GM21576 (cell line): ENCODE data around the gene SLC2A4.

Source experiments
- ATAC-seq: cut with Tn5 transposase; IDR thresholded peaks from one replicate; pipeline ENCODE4 v1.9.1; 2021; ENCODE audit warnings: mild to moderate bottlenecking, moderate library complexity; ENCODE audit not compliant: unreplicated experiment

The SLC2A4 gene

DNA sequence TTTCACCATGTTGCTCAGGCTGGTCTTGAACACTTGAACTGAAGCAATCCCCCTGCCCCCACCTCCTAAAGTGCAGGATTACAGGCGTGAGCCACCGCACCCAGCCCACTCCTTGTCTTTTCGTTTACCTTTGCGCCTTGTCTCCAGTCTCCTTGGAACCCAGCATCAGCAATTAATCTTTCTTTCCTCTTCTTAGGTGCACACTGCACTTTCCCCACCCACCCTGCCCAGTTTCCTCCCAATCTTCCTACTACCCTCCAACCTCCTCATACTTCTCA is 17.8 kb upstream of the SLC2A4 start:
- ATAC-seq: no peak

DNA sequence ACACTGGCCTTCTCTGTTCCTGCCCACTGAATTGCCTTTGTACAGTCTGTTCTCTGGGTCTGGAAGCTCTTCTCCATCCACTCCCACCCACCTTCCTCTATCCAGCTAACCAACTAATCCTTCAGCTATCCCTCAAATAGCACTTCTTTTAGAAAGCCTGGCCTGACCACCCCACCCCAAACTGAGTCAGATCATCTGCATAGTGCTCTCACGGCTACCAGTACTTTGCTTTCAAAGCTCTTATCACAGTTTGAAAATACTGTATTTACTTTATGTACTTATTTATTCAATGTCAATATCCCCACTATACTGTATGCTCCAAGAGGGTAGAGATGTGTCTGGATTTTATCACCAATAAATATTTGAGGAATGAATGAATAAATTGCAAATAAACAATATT is 14.7 kb upstream of the SLC2A4 start:
- ATAC-seq: no peak

DNA sequence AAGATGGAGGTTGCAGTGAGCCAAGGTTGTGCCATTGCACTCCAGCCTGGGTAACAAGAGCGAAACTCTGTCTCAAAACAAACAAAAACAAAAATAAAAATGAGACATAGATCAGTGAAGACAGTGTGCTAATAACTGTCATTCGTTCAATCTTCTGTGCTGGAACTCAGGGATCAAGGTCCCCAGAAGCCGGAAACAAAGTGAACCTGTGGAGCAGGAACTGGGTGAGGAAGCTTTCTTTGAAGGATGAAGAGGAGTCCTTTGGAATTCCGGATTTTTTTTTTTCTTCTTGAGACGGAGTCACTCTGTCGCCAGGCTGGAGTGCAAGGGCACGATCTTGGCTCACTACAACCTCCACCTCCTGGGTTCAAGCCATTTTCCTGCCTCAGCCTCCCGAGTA is 2.1 kb upstream of the SLC2A4 start:
- ATAC-seq: no peak

GRCh38 chr17:7280519-7281073 is 922 bp upstream of the SLC2A4 start:
- ATAC-seq: no peak

DNA sequence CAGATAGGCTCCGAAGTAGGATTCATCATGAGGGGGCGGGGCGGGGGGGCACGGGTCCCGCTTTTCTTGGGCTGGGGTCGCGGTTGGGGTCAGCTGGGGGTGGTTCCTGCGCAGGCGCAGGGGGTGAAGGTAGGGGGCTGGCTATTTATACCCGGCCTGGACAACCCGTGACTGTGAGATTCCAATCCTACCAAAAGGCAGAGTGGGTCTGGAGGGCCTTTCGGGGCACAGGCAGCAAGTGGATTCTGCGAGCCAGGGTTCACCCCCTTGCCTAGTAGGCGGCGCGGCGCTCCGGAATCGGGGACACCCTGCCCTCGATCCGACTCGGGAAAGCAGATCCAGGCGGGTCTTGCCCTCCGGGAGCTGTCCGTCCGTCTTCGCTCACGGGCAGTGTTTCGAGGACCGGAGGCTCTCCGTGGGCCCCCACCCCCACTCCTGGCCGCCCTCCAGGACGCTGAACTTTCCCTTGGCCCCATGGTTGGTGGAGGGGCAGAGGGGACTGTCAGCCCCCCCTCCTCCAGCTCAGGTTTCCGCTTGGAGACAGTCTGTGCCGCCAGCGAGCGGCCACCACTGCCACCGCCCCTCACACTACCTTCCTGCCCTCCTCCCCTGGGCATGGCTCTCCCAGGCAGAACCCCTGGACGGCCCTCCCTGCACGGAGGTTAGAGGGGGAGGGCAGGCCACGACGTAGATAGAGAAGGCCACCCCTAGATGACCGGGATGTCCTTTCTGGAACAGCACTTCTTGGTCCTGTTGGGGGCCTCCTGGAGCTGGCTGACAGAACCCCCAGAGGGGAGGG is 634 bp downstream of the SLC2A4 start:
- ATAC-seq: no peak

DNA sequence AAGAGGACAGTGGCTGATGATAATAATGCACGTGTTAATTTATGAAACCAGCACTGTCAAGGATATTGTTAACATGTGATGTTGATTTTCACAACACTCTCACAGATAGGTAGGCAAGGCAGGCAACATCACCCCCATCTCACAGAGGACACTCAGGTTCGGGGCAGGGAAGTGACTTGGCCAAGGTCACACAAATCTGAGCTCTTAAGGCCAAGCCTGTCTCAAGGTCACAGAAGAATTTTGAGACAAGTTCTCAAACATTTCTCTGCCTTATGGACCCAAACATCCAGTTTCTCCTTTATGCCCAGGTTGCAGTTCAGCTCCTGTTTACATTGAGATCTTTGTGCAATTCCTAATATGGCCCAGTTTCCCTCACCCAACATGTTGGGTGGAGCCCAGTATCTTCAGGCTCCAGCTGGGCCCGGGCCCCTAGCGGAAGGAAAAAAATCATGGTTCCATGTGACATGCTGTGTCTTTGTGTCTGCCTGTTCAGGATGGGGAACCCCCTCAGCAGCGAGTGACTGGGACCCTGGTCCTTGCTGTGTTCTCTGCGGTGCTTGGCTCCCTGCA is 1.3 kb downstream of the SLC2A4 start:
- ATAC-seq: no peak

DNA sequence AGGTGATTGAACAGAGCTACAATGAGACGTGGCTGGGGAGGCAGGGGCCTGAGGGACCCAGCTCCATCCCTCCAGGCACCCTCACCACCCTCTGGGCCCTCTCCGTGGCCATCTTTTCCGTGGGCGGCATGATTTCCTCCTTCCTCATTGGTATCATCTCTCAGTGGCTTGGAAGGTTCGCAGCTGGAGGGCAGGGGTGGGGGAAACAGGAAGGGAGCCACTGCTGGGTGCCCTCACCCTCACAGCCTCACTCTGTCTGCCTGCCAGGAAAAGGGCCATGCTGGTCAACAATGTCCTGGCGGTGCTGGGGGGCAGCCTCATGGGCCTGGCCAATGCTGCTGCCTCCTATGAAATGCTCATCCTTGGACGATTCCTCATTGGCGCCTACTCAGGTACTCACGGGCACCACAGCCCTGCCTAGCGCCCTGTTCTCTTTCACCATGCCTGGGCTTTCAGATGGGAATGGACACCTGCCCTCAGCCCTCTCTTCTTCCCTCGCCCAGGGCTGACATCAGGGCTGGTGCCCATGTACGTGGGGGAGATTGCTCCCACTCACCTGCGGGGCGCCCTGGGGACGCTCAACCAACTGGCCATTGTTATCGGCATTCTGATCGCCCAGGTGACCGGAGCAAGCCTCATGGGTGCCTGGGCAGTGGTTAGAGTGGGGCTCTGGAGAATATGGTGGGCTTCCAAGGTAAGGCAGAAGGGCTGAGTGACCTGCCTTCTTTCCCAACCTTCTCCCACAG is 2.1 kb downstream of the SLC2A4 start:
- ATAC-seq: no peak

DNA sequence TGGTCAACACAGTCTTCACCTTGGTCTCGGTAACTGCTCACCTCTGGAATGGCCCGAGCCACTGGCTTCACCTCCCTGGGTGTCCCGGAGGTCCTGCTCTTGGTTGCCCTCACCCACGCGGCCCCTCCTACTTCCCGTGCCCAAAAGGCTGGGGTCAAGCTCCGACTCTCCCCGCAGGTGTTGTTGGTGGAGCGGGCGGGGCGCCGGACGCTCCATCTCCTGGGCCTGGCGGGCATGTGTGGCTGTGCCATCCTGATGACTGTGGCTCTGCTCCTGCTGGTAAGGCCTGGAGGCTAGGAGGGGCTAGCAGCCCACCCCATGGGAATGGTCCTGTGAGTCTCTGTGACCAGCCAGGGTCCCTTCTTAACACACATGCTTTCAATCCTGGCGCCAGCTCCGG is 3.4 kb downstream of the SLC2A4 start:
- no peak for ATAC-seq

- no peak for ATAC-seq
Measured at GRCh38 chr17:7285679-7286078, 4.2 kb downstream of the SLC2A4 start.

DNA sequence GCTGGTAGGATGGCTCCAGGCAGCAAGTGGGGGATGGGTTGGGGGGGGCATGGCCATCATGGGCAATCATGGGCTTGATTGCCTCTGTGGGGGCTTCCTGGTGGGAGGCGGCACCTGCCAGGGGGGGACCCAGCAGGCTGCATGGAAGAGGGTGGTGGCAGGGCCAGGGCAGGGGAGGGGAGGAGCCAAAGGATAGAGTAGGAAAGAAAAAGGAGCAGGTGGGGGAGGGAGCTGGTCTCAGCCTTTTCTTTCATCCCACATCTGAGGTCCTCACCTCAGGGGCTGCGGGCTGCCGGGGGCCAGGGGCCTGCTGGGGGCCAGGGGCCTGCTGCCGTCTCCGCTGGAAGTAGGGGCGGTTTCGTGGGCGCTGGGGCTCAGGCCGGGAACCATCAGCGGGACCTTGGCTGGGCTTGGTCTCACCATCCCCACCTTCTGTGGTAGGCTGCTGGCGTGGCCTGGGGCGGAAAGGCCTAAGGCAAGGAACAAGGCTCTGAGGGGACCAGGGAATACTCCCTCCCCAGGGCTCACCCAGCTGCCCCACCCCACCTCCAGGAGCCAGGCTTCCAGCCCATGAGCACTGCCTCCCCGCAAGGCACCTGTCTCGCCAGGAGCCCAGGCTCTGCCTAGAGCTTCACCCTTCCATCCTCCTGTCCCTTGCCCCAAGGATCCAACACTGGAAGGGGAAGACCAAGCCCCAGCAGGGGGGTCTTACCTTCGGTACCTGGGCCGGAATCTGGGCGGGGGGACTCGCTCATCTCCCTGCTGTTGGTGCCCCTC is 7.9 kb downstream of the SLC2A4 start:
- no peak for ATAC-seq

GRCh38 chr17:7290166-7290565 is 8.6 kb downstream of the SLC2A4 start:
- no peak for ATAC-seq

- no peak for ATAC-seq
Measured at GRCh38 chr17:7290685-7291084, 9.2 kb downstream of the SLC2A4 start.

- ATAC-seq: no peak
Measured at GRCh38 chr17:7292194-7292593, 10.7 kb downstream of the SLC2A4 start.

DNA sequence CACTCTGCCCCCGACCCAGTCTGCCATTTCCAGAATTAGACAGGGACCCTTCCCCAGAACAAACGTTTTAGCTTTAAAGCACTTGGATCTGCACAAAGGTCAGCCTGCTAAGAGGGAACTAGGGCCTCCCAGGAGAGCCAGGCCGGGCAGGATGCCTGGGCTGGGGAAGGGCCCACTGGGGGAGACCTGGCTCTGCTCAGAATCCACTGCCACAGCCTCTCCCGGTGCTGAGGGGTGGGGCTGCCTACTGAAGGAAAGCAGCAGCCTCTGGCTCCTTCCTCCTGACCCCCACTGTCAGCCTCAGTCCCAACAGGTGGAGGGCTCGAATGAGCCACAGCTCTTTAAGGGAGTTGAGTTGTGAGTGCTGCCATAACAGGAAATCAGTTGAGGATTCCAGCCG is 11.2 kb downstream of the SLC2A4 start:
- ATAC-seq: no peak

DNA sequence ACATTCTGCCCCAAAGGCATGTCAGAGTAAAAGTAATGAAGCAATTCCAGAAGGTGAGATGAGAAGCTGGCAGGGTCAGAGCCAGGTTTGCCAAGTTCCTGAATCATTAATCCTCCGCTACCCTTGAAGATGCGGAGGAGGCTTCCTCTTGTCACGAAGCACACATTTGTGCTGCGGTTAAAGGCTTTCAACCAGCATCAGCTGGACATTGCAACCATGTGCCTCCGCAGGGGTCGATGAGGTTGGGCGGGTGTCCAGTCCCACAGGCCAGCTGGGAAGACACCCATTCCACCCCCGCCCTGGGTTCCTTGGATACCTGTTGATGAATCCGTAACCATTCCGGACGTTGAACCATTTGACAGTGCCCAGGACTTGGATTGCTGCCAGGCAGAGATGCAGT is 11.6 kb downstream of the SLC2A4 start:
- ATAC-seq: no peak

- ATAC-seq: no peak
Measured at GRCh38 chr17:7293816-7294613, 12.5 kb downstream of the SLC2A4 start.

DNA sequence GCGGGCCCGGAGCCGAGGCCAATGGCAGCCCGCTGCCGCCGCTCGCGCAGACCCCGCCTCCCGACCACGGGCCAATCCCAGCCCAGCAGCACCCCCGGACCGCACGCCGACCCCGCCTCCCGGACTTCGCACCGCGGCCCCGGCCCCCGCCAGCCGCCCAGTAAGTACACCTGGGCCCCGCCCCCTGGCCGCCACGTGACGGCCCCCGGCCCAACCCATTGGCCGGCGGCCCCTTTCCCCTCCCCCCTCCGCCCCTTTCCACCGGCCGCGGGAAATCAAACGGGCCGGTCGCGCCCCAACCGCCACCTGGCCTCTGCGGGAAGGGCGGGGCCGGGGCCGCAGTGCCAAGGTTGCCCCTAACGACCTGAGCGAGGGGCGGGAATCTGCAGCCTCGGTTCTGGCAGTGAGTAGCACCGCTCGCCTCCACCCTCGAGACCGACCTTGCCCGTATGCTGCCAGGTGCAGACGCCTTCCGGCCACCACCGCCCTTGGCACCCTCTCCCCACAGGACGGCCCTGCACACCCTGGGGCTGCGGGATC is 13.2 kb downstream of the SLC2A4 start, which contains the start of gene YBX2:
Gene YBX2, minus strand, starts transcription at position 26 of the 540 bp plus-strand sequence. CDS start 139 bp downstream, outside the sequence.
- no peak for ATAC-seq

- no peak for ATAC-seq
Measured at GRCh38 chr17:7295230-7296180, 14.0 kb downstream of the SLC2A4 start.
